MV-4-11 (cell line): ENCODE data around the gene MISP3.
"Not testable (repeated sequence)": the region's sequence is repeated elsewhere in the genome, so short reads cannot be mapped to it uniquely, and the experiment has no call there.

ENCODE experiments used
- DNase-seq: peaks from one replicate; lab custom pipeline; 2025; lab: John Stamatoyannopoulos, UW

The MISP3 gene

DNA sequence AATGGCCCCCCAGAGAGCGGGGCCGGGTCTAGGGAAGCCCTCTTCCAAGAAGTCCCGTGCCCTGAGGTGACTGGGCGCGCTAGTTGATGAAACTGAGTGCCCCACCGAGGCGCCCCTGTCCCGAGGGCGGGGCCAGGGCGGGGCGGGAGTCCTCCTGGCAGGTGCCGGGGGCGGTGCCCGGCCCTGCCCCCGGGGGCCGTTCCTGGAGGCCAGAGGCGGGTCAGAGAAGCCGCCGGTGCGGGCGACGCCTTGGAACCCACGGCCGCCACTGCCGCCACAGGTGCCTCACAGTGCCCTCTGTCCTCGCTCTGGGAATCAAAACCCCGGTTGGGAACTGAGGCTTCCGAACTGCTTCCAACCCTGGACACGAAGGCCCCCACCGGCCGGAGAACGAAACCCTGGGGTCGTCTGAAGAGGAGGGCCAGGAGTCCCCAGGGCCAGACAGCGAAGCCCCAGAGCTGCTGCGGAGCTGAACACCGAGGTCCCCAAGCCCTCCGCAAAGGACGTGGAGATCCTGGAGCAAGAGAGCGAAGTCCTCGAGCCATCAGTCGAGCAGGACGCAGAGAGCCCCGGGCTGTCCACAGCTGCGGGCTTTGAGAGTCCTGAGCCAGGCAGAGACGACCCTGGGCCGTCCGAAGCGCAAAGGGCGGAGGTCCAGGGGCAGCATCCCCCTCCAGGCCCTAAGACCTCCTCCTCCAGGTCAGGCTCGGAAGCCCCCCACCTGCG is at the start of gene MISP3:
TSS of gene MISP3 (plus strand) at position 252 of the 726 bp plus-strand sequence. CDS start 524 bp downstream, outside the sequence.
- DNase-seq = no peak

DNA sequence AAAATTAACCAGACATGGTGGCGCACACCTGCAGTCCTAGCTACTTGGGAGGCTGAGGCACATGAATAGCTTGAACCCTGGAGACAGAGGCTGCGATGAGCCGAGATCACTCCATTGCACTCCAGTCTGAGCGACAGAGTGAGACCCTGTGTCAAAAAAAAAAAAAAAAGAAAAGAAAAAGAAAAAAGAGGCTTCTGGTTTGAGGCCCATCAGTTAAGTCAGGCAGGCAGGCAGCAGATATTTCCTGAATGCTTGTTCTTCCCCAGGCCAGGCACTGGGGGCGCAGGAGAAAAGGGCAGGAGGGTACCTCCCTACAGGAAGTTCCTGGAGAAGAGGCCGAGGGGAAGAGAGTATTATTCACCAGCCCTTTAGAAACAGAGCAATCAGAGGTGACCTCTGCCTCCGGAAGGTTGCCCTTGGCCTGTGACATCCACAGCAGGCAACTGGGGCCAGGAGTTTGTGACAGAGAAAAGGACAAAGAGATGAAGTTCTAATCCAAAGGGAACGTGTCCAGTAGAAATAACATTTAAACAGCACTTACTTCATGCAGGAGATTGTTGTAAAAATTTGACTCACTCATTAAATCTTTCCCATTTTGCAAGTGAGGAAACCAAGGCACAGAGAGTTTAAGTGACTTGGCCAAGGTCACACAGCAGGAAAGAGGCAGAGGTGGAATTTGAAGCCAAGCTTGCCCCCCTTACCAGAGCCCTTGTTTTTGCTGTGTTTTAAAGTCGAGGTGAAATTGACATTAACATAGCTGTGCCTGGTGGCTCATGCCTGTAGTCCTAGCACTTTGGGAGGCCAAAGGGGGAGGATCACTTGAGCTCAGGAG is 49.0 kb upstream of the MISP3 start:
- peak; percentile 89 for DNase-seq

DNA sequence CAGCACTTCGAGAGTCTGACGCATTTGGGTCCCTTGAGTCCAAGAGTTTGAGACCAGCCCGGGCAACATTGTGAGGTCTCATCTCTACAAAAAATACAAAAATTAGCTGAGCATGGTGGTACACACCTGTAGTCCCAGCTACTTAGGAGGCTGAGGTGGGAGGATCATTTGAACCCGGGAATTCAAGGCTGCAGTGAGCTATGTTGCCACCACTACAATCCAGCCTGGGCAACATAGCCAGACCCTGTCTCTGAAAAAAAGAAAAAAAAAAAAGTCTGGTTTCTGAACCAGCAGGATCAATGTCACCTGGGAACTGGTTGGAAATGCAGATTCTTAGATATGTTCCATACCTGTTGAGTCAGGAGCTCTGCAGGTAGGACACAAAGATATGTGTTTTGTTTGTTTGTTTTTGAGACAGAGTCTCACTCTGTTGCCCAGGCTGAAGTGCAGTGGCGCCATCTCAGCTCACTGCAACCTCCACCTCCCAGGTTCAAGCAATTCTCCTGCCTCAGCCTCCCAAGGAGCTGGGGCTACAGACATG is 45.9 kb upstream of the MISP3 start:
- not testable (repeated sequence) for DNase-seq

DNA sequence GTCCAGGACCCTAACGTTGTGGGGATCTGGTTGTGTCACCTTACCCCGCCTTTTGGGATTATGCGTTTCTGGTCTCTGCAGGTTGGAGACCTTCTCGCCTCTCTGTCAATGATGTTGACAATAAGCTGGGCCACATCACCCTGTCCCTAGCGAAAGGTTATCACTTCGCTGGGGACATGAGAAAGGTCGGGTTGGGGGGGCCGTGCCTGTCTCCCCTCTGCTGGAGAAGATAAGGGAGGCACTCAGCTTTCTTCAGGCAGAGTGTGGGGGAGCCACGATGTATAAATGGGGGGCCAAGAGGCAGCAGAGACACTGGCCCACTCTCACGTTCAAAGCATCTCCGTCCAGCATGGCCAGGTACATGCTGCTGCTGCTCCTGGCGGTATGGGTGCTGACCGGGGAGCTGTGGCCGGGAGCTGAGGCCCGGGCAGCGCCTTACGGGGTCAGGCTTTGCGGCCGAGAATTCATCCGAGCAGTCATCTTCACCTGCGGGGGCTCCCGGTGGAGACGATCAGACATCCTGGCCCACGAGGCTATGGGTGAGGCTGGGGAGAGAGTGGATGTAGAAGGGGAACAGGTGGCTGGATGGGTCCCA is 44.6 kb upstream of the MISP3 start, which contains the start of gene RLN3:
TSS of gene RLN3 (plus strand) at position 293 of the 595 bp plus-strand sequence. CDS start at position 350, 57 bp downstream.
- no peak for DNase-seq

DNA sequence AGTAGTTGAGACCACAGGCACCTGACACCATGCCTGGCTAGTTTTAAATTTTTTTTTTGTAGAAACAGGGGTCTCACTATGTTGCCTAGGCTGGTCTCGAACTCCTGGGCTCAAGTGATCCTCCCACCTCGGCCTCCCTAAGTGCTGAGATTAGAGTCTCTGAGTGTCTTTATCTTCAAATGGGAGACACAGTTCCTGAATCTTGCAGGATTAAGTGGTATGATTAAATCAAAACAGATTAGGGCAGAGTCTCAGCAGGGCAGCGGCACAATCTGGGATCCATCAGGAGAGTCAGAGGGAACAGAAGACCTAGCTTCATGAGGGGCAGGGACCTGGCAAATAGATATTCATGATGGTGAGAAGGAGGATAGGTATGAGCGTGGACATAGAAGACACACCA is 43.7 kb upstream of the MISP3 start:
- DNase-seq = no peak

DNA sequence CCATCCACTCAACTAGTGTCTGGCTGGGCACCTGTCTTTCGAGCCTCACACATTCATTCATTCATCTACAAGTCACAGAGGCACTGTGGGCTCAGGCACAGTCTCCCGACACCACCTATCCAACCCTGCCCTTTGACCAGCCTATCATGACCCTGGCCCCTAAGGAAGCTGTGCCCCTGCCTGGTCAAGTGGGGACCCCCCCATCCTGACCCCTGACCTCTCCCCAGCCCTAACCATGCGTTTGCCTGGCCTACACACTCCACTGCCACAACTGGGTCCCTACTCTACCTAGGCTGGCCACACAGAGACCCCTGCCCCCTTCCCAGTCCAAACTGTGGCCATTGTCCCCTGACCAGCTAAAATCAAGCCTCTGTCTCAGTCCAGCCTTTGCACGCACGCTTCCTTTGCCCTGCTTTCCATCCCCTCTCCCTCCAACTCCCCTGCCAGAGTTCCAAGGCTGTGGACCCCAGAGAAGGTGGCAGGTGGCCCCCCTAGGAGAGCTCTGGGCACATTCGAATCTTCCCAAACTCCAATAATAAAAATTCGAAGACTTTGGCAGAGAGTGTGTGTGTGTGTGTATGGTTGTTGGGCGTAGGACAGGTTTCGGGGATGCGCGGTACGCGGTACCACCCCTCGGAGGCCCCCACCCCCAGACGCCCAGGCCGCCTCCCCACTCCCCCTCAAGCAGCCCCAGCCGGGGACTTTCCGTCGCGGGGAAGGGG is 41.4 kb upstream of the MISP3 start:
- DNase-seq = no peak

DNA sequence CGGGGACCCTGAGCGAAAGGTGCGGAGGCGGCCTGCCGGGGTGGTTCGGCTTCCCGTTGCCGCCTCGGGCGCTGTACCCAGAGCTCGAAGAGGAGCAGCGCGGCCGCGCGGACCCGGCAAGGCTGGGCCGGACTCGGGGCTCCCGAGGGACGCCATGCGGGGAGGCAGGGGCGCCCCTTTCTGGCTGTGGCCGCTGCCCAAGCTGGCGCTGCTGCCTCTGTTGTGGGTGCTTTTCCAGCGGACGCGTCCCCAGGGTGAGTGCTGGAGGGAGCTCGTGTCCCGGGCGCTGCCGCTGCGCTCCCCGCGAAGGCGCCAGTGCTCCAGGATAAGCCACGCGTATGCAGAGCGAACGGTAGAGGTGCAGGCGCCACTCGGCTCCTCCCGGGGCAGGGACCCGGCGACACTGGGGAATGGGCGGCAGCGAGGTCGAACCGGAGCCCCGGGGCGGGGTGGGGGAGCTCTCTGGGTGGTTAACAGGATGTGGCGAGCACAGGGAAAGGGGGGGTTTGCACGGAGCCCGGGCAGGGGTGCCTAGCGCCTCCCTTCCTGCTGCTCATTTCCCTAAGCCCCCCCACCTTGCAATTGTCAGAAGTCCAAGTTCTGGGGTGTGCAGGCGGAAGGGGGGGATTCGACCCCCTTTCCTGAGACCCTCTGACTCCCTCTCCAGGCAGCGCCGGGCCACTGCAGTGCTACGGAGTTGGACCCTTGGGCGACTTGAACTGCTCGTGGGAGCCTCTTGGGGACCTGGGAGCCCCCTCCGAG is 40.7 kb upstream of the MISP3 start, which contains the start of gene IL27RA:
TSS of gene IL27RA (plus strand) at position 44 of the 762 bp plus-strand sequence. CDS start at position 155, 111 bp downstream.
- peak; percentile 61 for DNase-seq

DNA sequence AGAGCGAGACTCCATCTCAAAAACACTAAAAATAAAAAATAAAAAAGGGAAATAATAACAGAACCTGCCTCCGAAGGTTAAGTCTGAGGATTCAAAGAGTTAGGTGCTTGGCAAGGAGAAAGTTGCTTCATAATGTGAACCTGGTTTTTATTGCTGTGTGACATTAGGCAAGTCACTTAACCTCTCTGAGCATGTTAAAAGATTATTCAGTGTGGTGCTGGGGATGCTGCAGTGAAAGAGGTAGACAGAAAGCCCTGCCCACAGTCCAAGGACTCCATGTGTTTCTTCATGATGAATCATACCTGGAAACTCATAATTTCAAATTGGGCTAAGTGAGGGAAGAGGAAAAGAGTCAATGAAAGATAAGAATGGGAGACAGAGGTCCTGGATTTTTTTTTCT is 38.6 kb upstream of the MISP3 start:
- DNase-seq = no peak

GRCh38 chr19:14035159-14035558 is 37.4 kb upstream of the MISP3 start:
- DNase-seq = not testable (repeated sequence)

GRCh38 chr19:14035706-14036105 is 36.9 kb upstream of the MISP3 start:
- no peak for DNase-seq

GRCh38 chr19:14039181-14039580 is 33.4 kb upstream of the MISP3 start:
- no peak for DNase-seq

DNA sequence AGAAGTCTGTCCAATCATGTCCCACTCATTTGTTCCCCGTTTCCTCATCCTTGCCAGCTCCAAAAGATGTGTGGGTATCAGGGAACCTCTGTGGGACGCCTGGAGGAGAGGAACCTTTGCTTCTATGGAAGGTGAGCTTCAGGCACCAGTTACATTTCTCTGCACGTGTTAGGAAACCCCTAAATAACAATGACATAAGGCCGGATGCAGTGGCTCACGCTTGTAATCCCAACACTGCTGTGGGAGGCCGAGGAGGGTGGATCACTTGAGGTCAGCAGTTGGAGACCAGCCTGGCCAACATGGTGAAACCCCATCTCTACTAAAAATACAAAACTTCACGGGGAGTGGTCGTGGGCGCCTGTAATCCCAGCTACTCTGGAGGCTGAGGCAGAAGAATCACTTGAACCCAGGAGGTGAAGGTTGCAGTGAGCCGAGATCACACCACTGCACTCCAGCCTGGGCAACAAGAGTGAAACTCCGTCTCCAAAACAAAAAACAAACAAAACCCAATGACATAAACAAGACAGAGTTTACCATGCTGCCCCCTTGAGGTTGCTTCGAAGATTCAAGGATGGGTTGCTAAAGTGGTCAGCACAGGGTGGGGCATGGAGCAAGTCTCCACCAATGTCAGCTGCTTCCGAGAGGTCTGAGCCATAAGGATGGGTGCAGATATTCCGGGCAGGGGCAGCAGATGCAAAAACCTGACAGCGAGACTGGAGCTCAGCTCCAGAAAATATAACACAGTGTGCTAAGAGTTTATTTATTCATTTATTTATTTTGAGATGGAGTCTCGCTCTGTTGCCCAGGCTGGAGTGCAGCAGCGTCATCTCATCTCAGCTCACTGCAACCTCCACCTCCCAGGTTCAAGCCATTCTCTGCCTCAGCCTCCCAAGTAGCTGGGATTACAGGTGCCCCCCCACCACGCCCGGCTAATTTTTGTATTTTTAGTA is 29.7 kb upstream of the MISP3 start:
- peak; percentile 89 for DNase-seq

GRCh38 chr19:14047866-14048265 is 24.7 kb upstream of the MISP3 start:
- DNase-seq = not testable (repeated sequence)

GRCh38 chr19:14048443-14049153 is 24.0 kb upstream of the MISP3 start:
- peak; percentile 87 for DNase-seq

DNA sequence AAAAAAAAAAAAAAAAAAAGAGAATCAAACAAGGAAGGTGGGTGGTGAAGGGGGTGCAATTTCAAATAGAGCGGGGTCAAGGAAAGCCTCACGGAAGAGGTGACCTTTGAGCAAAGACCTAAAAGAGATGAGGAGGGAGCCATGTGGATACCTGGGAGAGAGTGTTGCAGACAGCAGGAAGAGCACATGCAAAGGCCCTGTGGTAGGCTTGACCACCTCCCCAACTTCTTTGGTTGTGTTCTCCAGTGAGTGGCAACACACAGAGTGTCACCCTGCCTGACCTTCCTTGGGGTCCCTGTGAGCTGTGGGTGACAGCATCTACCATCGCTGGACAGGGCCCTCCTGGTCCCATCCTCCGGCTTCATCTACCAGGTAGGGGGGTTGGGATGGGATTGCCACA is 22.1 kb upstream of the MISP3 start:
- no peak for DNase-seq

DNA sequence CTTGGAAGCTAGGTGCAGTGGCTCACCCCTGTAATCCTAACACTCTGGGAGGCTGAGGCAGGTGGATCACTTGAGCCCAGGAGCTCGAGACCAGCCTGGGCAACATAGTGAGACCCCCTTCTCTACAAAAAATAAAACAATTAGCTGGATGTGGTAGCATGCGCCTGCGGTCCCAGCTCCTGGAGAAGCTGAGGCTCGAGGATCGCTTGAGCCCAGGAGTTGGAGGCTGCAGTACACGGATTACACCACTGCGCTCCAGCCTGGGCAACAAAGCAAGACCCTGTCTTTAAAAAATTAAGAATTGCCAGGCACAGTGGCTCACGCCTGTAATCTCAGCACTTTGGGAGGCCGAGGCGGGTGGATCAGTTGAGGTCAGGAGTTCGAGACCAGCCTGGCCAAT is 21.6 kb upstream of the MISP3 start:
- not testable (repeated sequence) for DNase-seq

DNA sequence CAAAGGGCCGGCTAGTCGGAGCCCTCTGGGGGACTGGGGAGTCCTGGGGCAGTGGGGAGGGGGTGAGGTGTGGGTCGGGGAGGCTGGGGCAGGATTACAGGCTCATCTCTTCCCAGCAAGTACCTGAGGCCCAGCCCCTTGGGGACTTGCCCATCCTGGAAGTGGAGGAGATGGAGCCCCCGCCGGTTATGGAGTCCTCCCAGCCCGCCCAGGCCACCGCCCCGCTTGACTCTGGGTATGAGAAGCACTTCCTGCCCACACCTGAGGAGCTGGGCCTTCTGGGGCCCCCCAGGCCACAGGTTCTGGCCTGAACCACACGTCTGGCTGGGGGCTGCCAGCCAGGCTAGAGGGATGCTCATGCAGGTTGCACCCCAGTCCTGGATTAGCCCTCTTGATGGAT is 20.6 kb upstream of the MISP3 start:
- no peak for DNase-seq

GRCh38 chr19:14052470-14052869 is 20.1 kb upstream of the MISP3 start:
- no peak for DNase-seq

DNA sequence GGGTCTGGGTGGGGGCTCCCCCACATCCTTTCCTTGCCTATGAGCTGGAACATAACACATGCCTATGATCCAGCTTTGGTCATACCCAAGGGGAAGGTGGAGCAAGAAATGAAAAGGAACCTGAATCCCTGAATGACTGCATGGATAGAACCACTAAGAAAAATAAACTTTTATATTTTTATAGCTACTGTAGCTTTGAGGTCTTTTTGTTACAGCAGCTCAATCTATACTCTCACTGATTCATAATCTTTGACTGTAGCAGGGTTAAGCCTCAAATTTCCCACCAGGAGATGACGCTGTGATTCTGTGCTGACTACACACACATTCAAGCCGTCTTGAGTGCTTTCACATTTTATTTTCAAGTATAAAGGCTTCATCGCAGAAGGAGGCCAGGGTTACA is 19.6 kb upstream of the MISP3 start:
- no peak for DNase-seq
